ENCODE data around the gene MXI1.
A peak's percentile ranks its signal among the peaks of the same experiment; 100 is the strongest.

The MXI1 gene

DNA sequence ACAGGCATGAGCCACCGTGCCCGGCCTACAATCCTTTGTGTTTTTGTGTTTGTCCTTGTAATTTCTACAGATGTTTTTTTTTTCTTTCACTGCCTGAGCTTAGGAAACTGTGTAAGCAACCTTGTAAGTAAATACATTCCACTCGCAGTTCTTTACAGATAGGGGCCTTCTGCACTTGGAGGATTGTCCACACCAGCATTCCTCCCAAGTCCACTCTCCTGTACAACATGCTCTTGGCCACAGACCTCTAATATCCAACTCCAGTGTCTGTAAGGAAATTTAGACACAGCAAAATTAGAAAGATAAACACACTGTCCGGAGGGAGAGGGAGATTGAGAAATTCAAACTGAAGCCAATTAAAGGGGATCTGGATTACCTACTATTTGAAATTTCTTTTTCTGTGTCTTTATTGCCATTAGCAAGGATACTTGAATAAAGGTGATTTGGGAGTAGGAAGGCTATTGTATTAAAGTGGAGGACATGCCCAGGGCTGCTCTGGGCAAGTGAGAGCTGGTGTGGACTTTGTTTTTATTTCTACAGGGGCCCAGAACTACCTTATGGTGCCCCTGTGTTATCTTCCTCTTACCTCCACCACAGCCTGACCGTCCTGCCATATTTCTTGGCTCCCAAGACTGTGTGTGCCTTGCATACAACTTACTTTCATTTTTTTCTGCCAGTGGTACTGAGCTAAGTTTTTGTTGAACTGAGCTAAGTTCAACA lies 9.7 kb downstream of the MXI1 start:
- DNase-seq: no peak

DNA sequence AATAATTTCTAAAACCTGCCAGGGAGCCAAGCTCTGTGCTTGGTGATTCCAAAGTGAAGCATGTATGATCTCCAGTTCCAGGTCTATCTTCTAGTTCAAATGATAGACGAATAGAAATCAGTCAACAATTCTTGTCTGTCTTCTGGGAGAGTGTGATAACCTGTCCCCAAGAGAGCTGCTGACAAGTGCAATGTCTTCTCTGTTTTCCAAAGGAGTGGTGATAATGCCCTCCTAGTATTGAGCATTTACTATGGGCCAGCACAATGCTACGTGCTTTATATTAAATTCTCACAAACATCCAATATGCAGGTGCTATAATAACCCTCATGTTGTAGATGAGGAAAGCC lies 10.2 kb downstream of the MXI1 start:
- no peak for DNase-seq

DNA sequence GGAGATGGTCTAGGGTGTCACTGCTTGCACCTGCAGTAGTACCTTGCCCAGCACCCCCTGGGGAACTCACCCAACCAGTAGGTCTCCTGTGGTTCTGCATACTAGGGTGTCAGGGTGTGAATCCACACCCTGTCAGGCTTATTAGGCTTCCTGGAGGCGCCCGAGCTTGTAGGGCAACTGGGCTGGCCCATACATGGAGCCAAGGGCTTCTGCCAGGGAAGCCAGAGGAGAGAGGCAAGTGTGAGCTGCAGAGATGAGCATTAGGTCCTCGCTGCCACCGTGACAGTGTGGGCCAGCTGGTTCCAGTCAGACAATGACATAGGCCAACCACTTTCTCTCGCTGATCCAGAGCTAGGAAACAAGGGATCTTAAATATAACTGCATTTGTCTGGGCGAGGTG lies 11.2 kb downstream of the MXI1 start:
- DNase-seq: no peak

DNA sequence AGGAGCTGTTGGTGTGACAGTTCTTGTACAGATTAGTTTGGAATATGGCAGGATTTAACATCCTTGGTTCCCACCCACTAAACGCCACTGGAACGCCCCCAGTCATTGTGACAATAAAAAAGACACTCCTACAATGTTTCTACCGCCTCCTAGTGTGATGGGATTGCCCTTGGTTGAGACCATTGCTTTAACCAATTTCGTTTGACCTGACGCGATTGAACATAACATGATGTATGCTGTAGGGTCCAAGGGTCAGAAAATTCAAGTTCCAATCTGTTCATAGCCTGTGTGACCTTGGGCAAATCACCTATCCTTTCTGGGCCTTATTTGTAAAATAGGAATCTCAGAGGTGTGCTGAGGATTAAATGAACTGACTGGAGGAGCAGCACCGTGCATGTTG lies 12.5 kb downstream of the MXI1 start:
- DNase-seq: no peak

DNA sequence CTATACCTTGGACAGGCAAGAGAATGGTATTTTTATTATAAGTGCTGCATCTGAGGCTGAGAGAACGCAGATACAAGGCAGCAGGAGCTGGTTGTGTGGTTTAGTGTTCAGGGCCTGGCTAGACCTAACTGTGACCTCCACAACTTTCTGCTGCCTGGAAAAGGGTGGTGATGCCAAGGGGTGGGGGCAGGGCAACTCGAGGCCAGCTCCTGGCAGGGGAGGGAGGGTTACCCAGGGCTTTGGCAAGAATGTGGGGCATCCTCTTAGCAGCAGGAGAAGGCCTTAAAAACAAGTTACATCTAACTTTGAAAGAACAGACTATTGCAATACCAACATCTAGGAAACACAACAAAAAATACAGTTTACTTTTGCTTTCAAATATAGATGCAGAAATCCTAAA lies 13.0 kb downstream of the MXI1 start:
- DNase-seq: no peak

DNA sequence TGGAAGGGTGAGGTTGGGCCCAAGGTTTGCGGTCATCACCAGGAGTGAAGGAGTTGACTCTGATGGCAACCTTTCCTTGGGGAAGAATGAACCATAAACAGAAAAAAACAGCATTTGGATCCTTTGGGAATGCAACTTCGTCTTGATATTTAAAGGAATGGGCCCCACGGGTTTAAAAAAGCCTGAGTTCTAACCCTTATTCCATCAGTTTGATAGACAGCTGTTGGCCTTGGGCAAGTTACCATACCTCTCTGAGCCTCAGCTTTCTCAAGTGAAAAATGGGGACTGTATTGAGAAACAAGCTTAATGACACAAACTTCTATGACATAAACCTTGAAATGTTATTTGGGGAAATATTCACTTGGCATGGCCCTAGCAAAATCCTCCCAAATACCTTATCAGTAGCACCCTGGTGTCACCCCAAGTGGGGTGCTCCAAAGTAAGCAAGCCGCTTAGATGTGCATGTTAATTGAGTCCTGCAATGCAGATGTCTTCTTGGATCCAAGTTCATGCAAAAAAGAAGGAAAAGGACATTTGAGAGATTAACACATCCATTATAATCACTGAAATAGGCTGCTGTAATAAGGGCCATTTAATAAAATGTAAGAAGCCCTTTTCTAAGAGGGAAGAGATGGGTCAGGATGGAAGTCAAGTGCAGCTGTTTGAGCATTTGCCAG lies 13.8 kb downstream of the MXI1 start:
- no peak for DNase-seq

DNA sequence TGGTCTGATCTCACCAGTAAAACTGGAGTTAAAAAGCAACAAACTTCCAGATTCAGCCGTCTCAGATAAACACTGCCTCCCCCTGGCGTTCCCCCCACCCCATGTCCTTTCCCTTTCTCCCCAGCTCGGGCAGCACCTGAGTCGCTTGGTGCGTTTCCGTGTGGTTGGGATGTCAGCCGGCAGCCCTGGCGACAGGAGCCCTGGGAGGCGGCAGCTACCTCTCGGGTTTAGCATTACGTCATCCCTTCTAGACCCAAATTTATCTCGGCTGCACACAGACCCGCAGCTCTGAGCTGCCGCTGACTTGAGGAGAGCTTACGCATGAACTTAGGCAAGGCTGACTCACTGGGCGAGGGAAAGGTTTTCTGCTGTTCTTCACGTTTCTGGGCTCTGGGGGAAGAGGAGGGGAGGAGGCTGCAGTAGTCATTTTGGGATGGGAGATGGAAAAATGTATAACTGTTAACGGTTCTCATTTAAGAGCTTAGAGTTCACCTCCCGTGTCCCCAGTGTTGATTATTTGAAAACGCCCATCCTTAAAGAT lies 14.4 kb downstream of the MXI1 start:
- peak; percentile 72 for DNase-seq

DNA sequence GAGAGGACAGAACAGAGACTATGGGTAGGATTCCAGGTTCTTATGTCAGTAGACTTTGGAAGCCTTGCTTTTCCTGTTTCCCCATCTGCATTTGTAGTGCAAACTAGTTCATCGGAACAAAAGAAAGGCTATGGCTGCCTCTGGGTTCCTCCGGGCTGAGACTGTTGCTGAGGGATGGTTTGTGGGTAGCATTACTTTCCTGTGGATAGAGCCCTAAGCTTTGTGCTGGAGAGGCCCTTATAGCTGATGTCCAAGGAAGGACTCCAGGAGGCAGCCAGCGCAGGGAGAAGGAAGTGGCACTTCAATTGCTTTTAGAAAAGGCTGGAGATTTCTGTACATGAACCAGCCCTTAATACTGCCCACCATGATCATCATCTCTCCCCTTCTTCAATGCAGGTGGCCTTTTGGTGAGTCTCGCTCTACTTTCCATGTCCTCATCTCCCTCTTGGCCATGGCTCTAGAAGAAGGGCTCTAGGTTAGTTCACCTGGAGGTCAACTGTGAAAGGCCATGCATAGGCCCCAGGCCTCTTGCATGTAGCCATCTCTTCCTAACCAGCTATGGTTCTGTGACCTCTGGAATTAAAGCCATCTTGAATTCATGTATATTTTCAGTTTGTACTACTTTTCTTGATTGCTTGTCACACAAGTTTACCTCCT lies 15.4 kb downstream of the MXI1 start:
- DNase-seq: no peak

DNA sequence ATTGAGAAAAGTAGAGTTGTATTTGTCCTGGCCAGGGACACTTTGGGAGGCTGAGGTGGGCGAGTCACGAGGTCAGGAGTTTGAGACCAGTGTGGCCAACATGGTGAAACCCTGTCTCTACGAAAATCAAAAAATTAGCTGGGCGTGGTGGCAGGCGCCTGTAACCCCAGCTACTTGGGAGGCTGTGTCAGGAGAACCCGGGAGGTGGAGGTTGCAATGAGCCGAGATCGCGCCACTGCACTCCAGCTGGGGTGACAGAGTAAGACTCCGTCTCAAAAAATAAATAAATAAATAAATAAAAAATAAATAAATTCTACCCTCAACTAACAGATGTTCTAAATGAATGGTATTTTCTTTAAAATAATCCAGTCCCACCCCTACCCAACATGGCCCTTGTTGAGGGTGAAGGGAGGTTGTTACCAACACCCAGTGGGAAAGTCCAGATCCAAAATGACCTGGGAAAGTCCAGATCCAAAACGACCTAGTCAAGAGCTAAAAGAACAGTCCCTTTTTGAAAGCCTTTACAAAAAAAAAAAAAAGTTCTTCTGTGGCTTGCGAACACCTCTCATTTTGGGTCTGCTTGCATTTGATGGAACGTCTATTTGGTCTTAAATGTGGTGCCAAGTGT lies 16.0 kb downstream of the MXI1 start:
- DNase-seq: no peak

DNA sequence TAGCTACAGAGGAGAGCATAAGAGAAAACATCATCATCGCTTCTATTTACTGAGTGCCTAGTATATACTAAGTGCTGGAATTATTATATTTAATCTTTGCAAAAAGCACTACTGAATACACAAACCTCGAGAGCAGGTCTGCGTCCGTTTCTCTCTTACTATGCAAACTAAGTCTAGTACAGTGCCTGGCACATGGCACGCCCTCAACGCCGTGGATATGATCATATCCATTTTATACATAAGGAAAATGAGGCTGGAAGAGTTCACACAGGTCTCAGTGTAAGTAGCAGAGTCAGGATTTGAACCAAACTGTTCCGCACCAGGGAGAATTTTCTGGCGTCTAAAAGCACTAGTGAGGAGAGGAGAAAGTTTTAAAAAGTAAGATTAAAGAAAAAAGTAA lies 17.6 kb downstream of the MXI1 start:
- DNase-seq: no peak

DNA sequence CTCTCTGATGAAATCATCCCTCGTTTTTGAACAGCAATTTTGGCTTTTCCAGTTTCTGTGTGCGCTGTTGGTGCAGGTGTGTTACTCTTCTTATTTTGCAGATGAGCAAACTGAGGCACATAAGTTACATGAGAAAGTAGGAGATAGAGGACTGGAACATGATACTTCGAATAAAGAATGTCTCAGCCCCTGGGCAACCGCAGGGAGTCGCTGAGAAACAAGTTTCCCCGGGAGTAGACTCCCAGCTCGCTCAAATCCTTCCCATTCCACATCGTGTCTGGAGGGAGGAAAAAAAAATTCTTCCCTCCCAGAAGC lies 18.0 kb downstream of the MXI1 start:
- DNase-seq: no peak

DNA sequence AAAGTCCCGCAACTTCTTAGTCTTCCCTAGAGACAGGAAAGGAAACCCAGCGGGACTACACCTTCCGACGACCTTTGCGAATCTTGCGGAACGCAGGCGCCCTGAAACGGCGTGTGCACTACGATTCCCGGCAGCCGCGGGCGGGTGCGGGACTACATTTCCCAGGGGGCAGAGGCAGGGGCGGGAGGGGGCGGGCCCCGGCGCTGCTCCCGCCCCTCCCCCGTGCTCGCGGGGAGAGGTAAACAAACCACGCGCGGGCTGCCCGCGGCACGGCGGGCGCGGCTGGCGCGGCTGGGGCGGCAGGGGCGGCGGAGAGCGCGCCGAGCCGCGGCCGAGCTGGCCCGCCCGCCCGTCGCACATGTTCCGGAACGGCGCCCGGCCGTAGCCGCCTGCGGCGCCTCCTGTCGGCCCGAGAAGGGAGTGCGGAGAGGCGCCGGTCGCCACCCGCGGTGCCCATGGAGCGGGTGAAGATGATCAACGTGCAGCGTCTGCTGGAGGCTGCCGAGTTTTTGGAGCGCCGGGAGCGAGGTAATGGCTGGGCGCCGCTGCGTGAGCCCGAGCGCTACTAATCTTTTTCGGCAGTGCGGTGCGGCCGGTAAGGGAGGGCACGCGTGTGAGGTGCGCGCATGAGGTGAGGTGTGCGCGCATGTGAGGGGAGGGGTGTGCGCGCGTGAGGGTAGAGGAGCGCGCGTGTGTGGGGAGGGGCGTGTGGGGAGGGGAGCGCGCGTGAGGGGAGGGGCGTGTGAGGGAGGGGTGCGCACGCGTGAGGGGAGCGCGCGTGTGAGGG lies 18.5 kb downstream of the MXI1 start:
- DNase-seq: peak; percentile 87

DNA sequence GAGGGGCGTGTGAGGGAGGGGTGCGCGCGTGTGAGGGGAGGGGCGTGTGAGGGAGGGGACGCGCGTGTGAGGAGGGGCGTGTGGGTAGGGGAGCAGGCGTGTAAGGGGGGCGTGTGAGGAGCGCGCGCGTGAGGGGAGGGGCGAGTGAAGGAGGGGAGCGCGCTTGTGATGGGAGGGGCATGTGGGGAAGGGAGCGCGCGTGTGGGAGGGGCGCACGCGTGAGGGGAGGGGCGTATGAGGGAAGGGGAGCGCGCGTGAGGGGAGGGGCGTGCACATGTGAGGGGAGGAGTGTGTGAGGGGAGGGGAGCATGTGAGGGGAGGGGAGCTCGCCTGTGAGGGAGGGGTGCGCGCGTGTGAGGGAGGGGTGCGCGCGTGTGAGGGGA lies 19.1 kb downstream of the MXI1 start:
- DNase-seq: peak; percentile 85

DNA sequence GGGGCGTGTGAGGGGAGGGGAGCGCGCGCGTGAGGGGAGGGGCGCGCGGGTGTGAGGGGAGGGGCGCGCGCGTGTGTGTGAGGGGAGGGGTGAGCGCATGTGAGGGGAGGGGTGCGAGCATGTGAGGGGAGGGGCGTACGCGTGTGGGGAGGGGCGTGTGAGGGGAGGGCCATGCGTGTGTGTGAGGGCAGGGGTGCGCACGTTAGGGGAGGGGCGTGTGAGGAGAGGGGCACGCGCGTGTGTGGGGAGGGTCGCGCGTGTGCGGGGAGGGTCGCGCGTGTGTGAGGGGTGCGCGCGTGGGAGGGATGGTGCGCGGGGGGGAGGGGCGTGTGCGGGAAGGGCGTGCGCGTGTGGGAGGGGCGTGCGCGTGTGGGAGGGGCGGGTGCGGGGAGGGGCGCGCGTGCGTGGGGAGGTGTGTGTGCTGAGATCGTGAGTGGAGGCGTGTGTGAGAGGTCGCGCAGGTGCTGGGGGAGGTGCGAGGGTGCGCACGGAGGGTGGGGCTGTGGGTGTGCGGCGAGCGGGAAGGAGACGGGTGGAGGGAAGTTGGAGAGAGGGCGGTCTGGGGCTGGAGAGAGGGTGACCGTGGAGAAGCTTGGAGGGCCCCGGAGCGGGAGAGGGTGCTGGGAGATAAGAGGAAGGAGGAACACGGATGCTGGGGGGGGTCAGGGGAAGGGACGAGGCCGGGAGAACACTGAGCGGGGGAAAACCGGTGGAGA lies 19.7 kb downstream of the MXI1 start:
- peak; percentile 80 for DNase-seq

DNA sequence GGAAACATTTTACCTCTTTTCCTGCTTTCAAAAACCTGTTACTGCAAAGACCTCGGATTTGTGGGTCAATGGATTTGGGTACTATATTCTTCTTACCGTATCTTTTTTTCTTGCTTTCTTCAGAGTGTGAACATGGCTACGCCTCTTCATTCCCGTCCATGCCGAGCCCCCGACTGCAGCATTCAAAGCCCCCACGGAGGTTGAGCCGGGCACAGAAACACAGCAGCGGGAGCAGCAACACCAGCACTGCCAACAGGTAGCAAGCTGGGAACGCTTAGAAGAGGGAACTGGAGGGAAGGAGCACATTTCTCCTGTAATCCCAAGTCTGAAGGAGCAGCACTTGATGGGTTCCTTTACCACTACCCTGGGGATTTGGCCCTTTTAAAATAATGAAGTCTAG lies 20.7 kb downstream of the MXI1 start:
- DNase-seq: no peak

DNA sequence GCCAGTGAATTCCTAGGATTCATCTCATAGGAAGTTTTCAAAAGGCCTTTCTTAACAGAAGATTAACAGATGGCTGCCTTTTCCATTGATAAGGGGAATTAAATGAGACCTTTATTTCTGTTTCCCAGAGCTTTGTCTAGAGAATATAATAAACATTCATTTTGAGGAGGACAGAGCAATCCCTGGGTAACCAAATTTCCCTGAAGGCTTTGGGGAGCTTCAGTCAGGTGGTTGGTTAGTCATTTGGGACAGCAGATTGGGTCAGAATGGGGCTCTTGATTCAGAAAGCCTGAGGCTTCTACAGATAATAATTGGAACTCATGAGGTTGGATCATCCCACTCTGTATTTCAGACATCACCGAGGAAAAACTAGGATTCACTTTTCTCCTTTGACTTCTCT lies 21.8 kb downstream of the MXI1 start:
- no peak for DNase-seq

DNA sequence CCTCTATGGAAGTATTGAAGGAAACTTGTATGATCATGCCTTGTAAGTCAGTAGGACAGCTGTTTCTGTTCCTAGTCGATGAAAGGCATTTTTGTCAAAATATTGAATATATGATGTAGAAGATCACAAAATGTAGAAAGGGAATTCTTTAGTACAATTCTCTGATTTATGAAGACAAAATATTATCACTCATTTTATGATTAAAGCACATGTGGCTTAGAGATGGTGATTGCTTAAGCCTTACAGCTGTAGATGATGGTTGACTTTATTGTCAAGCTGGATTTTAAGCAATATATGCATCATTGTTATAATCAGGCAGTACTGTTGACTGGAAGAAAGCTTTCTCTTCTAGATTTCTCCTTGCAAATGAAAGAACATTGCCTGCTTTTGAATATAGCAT lies 26.4 kb downstream of the MXI1 start:
- DNase-seq: no peak

DNA sequence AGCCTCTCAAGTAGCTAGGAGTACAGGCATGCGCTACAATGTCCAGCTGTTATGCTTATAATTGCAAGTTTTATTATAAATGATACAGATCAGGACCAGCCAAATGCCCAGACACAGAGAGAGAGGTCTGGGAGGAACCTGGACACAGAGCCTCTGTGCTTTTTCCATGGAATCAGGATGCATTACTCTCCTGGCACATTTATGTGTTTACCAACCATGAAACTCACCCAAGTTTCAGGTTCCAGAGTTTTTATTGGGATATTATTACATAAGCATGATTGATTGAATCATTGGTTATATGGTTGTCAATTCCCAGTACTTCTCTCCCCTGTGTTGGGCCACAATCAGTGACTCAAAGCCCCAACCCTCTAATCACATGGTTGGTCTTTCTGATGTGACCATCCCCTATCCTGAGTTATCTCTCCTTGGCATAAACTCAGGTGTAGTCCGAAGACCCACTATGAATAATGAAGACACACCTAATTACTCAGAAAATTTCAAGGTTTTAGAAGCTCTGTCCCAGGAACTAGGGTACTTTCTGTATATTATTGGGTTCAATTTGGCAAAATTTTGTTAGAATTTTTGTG lies 30.6 kb downstream of the MXI1 start:
- DNase-seq: no peak

DNA sequence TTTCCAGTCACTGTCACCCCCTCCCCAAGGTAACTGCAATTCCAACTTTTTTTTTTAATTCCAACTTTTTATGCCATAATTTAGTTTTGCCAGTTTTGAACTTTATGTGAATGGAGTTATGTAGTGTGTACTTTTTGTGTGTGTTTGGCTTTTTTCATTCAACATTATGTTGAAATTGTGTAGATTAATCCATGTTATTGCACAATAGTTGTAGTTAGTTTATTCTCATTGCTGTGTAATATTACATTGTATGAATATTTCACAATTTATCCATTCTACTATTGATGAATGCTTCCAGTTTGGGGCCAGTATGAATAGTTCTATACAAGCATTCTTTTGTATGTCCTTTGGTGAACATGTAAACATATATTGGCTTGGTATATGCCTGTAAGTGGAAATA lies 32.5 kb downstream of the MXI1 start:
- DNase-seq: no peak

DNA sequence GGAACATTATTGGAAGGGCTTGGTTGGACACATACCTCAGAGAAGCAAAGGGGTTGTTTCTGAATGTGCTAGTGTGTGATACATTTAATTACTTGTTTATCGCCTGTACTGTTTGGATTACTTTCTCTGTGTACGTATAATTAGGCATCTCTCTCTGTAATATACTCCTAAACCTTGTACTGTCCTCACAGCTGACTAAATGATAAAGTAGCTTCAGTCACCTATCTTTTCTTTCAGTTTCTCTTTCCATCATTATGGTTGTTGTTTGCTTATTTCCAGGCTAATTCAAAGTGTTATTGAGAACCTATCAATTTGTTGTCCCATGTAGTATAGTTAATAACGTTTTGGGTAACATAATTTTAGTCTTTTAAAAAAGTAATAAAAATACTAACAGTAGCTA lies 34.0 kb downstream of the MXI1 start:
- no peak for DNase-seq

DNA sequence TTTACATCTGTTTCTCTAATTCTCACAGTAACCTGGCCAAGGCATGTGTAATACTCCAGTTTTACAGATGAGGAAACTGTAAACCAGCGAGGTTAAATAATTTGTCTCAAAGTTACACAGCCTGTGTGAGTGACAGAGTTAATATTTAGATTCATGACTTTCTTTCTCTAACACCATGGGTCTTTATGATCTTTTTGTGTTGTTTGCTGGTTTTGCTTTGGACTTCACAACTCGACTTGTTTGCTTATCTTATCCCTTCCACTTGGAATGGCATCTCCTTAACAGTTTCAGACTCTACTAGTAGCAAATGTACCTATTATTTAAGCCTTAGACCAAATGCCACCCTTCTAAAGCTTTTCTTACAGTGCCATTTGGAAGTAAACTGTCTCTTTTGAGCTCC lies 34.4 kb downstream of the MXI1 start:
- DNase-seq: no peak

DNA sequence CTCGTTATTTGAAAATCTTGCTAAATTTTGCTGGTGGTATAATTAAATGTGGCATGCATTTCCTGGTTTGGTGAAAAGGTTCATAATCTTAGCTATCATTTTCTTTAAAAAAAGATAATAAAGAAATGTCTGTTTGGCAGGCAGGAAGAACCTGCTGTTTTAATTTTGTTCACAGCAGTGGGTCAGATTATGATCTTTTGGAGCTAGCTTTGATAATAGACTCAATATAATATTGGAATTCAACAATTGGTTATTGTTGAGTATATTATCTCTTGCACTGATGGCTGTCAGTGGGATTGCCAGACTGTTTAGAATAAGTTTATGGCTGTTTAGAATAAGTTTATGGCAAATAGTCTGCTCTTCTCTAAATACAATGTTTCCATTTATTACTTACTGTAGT lies 35.1 kb downstream of the MXI1 start:
- DNase-seq: no peak

Measured in activated CD8-positive, alpha-beta memory T cell treated with anti-CD3 and anti-CD28 coated beads, Interleukin-2, amount 50 U/mL, for 4 hours (primary cell).